Omental fat pad (tissue), 4 donors: ENCODE data around the gene ARHGEF40. TPM values are rescaled to one million over a fixed set of nuclear protein-coding genes. Genes with fewer than 3 reads are reported as not detected.

Experiments used
- ATAC-seq: fragments of 150-250 bp; one replicate; pipeline ENCODE4 v1.9.1; 2016; ENCODE audit warnings: mild to moderate bottlenecking, moderate library complexity; ENCODE audit not compliant: low FRiP score
- DNase-seq: peaks from one replicate; pipeline ENCODE4 v3.0.0-alpha.2; 2019; ENCODE audit warnings: low spot score
- CTCF ChIP-seq, 3 donors: fragments of 450-650 bp; IDR thresholded peaks; one replicate each; pipeline ENCODE4 v1.5.1; 2016 to 2017; ENCODE audit warnings: antibody characterized with exemption in 3 of 3, mild to moderate bottlenecking in 3 of 3, moderate library complexity in 2 of 3
- total RNA-seq, 4 donors: library from RNA; depleted of rRNA; stranded (reverse); fragments of >200 nt; gene quantifications; one replicate each; pipeline ENCODE4 v1.1.0, GENCODE V29; 2016

ARHGEF40 gene
- total RNA-seq, 4 donors from 2014 or later = 30.0 to 91.3 (median 40.6) TPM

- DNase-seq (no peak), ATAC-seq (no peak)
- no peak for TF ChIP-seq CTCF (IDR thresholded peaks at IDR 0.05)
Observed at GRCh38 chr14:21033133-21033698, 36.9 kb upstream of the ARHGEF40 start.

GRCh38 chr14:21034707-21035106 lies 35.4 kb upstream of the ARHGEF40 start, which contains the start of gene RNASE13:
TSS of gene RNASE13 (minus strand) at chr14:21034807. CDS start at chr14:21034288, 519 bp downstream.
- no peak for TF ChIP-seq CTCF (IDR thresholded peaks at IDR 0.05)
- no peak for ATAC-seq
- DNase-seq = no peak

DNA sequence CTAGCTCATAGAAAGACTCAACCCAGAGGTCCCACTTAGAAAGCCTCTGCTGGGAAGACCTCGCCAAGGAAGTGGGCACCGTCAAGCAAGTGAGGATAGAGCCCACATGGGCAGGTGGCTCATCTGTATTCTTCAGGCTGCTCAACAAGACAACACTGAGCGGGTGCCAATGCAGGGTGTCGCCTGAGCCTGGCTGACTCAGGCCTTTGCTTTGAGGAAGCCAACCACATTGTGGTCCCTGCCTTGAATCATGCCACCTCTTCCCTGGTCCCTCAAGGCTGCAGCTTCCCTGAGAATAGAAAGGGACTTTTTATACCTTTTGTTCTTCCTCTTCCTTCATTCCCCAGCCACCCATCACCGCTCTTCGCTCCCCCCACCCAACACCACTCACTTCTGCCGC lies 33.4 kb upstream of the ARHGEF40 start:
- no peak for DNase-seq
- TF ChIP-seq CTCF (IDR thresholded peaks at IDR 0.05) = no peak
- no peak for ATAC-seq

GRCh38 chr14:21037156-21037555 lies 32.9 kb upstream of the ARHGEF40 start:
- ATAC-seq (no peak), DNase-seq (no peak)
- TF ChIP-seq CTCF (IDR thresholded peaks at IDR 0.05) = no peak

GRCh38 chr14:21038441-21039422 lies 31.4 kb upstream of the ARHGEF40 start:
- DNase-seq (no peak), ATAC-seq (peak; percentile 78)
- no peak for TF ChIP-seq CTCF (IDR thresholded peaks at IDR 0.05)

DNA sequence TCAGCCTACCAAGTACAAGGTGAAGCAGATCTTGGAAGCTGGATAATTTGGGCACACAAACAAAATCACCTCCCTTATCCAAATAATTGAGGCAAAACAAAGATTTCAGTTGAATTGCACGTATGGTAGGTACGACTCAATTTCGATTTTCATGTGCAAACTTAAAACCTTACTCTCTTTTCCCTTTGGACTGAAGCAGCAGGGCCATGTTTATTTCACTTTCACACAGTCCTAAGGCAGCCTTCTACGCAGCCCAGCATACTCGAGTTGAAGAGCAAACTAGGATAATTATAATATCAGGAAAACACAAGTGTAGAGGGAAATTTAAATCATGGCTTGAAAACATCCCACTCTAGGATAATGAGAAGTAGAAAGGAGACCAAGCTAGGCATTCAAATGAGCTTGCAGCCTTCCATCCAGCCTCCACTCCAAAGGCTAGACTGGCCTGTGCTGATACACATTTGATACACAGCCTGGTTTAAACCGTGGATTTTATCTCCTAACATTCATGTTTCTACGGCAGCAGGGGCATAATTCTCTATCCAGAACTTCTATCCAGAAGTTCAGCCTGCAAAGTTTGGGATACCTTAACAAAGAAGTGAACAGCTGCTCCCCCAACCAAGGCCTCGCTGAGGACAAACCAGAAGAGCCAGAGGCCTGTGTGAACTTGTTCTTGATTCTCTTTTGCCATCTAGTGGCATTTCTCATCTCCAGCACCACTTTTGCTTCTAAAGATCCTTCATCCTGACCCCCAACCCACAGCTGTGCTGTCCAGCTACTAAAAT lies 30.3 kb upstream of the ARHGEF40 start:
- no peak for TF ChIP-seq CTCF (IDR thresholded peaks at IDR 0.05)
- ATAC-seq (peak; percentile 11), DNase-seq (no peak)
